H1 (cell line): ENCODE measurements around the gene GDI2. TPM values are rescaled to one million over a fixed set of nuclear protein-coding genes. Genes with fewer than 3 reads are reported as not detected.

Experiments used
- CEBPB ChIP-seq: IDR thresholded peaks from 2 replicates; pipeline ENCODE4 v1.6.1; 2012; ENCODE audit warnings: low read depth, low read length
- FOSL1 ChIP-seq: IDR thresholded peaks from 2 replicates; pipeline ENCODE4 v1.6.1; 2011; ENCODE audit warnings: mild to moderate bottlenecking, low read depth, low read length, moderate library complexity; ENCODE audit not compliant: insufficient read depth
- HDAC2 ChIP-seq, 2 experiments: fragments of 300-600 bp in 1 of 2; sonication (generic) in 1 of 2; IDR thresholded peaks; 2 replicates each; pipeline ENCODE4 v1.6.1; 2011 to 2012; ENCODE audit warnings: low read depth in 2 of 2, low read length in 2 of 2, mild to moderate bottlenecking in 2 of 2, moderate library complexity in 2 of 2, borderline replicate concordance in 1 of 2, inconsistent platforms in 1 of 2
- JUN ChIP-seq: IDR thresholded peaks from 2 replicates; pipeline ENCODE4 v1.6.1; 2011; ENCODE audit warnings: low read depth, mild to moderate bottlenecking, improper control_type of control experiment, low read length
- POLR2A ChIP-seq, 2 experiments: IDR thresholded peaks; 1 replicate in 1 of 2; 2 replicates in 1 of 2; pipeline ENCODE4 v1.6.1; 2011; ENCODE audit warnings: low read depth in 2 of 2, low read length in 2 of 2, mild to moderate bottlenecking in 2 of 2; ENCODE audit errors: control extremely low read depth in 1 of 2
- RNF2 ChIP-seq: fragments of 200-900, 300-1000 bp; sonication (generic); IDR thresholded peaks from 2 replicates; pipeline ENCODE4 v1.7.1; 2016; ENCODE audit warnings: borderline replicate concordance, low read depth, mild to moderate bottlenecking, antibody characterized with exemption, low read length; ENCODE audit not compliant: poor library complexity, severe bottlenecking; ENCODE audit errors: missing control alignments
- TBP ChIP-seq: IDR thresholded peaks from 2 replicates; pipeline ENCODE4 v1.6.1; 2011; ENCODE audit warnings: low read depth, low read length, improper control_type of control experiment
- polyA plus RNA-seq, 7 experiments: library from polyadenylated mRNA; depleted of rRNA in 3 of 7; stranded (reverse) in 5 of 7; unstranded in 2 of 7; fragments of >200 nt in 5 of 7; fragments of 200-250 nt in 2 of 7; gene quantifications; 1 replicate in 5 of 7; 2 replicates in 1 of 7; 4 replicates in 1 of 7; pipeline versions ENCODE4 v1.2.1 to v1.2.3, GENCODE V29; 2011 to 2013; ENCODE audit warnings: missing spikeins in 2 of 7, mixed read lengths in 2 of 7
- total RNA-seq: library from RNA; stranded (reverse); fragmentation: NEBNext Ultra II Directional; extraction: Animal tissue kit (Norgen Biotek cat#: 25700); gene quantifications from 2 replicates; pipeline ENCODE4 v1.2.1, GENCODE V29; 2021

GDI2 gene
- total and polyA plus RNA-seq, 2 of the 8 experiments (the other 6 are each of a cell fraction or from before 2014, with no cell fraction given), result 168 to 385 TPM

GRCh38 chr10:5811387-5811821 is 1.8 kb downstream of the GDI2 start (continued):
- TF ChIP-seq RNF2 (no peak), HDAC2 (IDR thresholded peaks at IDR 0.05; ENCODE audit: borderline replicate concordance in 1 of 2, low read depth in 2 of 2, low read length in 2 of 2) (no peak), CEBPB (no peak), POLR2A (IDR thresholded peaks at IDR 0.05; ENCODE audit: control extremely low read depth in 1 of 2, low read depth in 2 of 2, low read length in 2 of 2) (no peak), TBP (no peak), JUN (no peak), FOSL1 (no peak)
